Peyer's patch (tissue), 4 donors: Measurements from ENCODE around the gene LIMS2. TPM values are rescaled to one million over a fixed set of nuclear protein-coding genes. Genes with fewer than 3 reads are reported as not detected.
A peak's percentile ranks its signal among the peaks of the same experiment; 100 is the strongest.

Experiments
- DNase-seq, 3 donors: peaks; one replicate each; pipeline ENCODE4 v3.0.0-alpha.2; 2017 to 2019
- H3K27ac ChIP-seq, 4 donors: fragments of 200-600 bp; sonication (generic); one replicate each; pipeline ENCODE4 v1.5.1; 2016 to 2019
- H3K27me3 ChIP-seq, 2 donors: fragments of 200-600 bp; sonication (generic); one replicate each; pipeline ENCODE4 v1.5.1; 2019
- H3K36me3 ChIP-seq, 3 donors: fragments of 200-600 bp; sonication (generic); one replicate each; pipeline ENCODE4 v1.5.1; 2016 to 2019
- H3K4me1 ChIP-seq, 4 donors: fragments of 200-600 bp; sonication (generic); one replicate each; pipeline ENCODE4 v1.5.1; 2016 to 2019
- H3K4me3 ChIP-seq, 4 donors: fragments of 200-600 bp; sonication (generic); 1 replicate in 3 of 4; 2 replicates in 1 of 4; pipeline ENCODE4 v1.5.1; 2016 to 2019; ENCODE audit warnings: mild to moderate bottlenecking in 1 of 4
- H3K9me3 ChIP-seq, 4 donors: fragments of 200-600 bp; sonication (generic); one replicate each; pipeline ENCODE4 v1.5.1; 2016 to 2019; ENCODE audit warnings: mild to moderate bottlenecking in 1 of 4
- POLR2A ChIP-seq, 2 donors: fragments of 450-650 bp; IDR thresholded peaks; one replicate each; pipeline ENCODE4 v1.5.1; 2017; ENCODE audit warnings: antibody characterized with exemption in 2 of 2, mild to moderate bottlenecking in 2 of 2, moderate library complexity in 2 of 2
- total RNA-seq, 4 donors: library from RNA; depleted of rRNA; stranded (reverse); fragments of >200 nt; gene quantifications; one replicate each; pipeline ENCODE4 v1.1.0, GENCODE V29; 2016
- TF ChIP-seq, protein P1 (sequence below), 6 experiments: fragments of 450-650 bp in 4 of 6; fragments of 200-600 bp in 2 of 6; sonication (generic) in 1 of 6; IDR thresholded peaks; one replicate each; pipeline ENCODE4 v1.5.1; 2017 to 2019; ENCODE audit warnings: antibody characterized with exemption in 6 of 6, mild to moderate bottlenecking in 3 of 6, moderate library complexity in 1 of 6

LIMS2 gene
- total RNA-seq, 4 donors from 2014 or later: 7.7 to 95.7 (median 21.9) TPM

DNA sequence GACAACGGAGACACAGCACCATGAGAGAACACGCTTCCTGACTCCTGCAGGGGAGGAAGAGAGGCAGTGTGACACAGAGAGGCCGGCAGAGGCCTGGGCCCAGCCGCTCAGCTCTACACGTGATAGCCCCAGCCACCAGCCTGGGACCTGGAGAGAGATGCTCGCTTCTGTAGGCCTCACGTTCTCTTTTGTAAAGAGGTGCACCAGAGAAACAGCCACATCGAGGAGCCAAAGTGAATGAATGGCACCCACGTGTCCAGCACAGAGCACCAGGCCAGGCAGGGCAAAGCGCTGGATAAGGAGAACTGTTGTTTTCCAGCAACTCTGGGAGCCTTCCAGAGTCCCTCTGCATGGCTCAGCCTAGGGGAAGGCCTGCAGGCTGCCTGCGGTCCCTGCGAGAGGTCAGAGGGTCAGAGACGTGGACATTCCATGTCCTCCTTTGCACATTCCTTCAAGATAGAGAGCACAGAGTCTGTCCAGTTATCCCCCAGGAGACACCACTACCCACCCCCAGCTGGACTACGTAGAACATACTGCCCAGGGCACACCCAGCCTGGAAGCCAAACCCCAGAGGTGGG lies 14.2 kb downstream of the LIMS2 start:
- TF ChIP-seq, protein P1, sequence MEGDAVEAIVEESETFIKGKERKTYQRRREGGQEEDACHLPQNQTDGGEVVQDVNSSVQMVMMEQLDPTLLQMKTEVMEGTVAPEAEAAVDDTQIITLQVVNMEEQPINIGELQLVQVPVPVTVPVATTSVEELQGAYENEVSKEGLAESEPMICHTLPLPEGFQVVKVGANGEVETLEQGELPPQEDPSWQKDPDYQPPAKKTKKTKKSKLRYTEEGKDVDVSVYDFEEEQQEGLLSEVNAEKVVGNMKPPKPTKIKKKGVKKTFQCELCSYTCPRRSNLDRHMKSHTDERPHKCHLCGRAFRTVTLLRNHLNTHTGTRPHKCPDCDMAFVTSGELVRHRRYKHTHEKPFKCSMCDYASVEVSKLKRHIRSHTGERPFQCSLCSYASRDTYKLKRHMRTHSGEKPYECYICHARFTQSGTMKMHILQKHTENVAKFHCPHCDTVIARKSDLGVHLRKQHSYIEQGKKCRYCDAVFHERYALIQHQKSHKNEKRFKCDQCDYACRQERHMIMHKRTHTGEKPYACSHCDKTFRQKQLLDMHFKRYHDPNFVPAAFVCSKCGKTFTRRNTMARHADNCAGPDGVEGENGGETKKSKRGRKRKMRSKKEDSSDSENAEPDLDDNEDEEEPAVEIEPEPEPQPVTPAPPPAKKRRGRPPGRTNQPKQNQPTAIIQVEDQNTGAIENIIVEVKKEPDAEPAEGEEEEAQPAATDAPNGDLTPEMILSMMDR (IDR thresholded peaks at IDR 0.05): no peak
- no peak for TF ChIP-seq POLR2A (IDR thresholded peaks at IDR 0.05)
- H3K9me3 ChIP-seq: no peaks in the 10 kb centered on the region
- no peaks in the 10 kb centered on the region for H3K36me3 ChIP-seq
- DNase-seq: peak in 1 of 3 donors; percentile 34
- peak overlapping the region in 3 of 4 donors; percentile 4 to 85 (median 55) for H3K27ac ChIP-seq
- H3K4me1 ChIP-seq: peaks cover 0 to 30% (median 0%) of the 10 kb centered on the region in 4 donors
- no peak overlapping the region for H3K4me3 ChIP-seq
- H3K27me3 ChIP-seq: no peaks in the 10 kb centered on the region

DNA sequence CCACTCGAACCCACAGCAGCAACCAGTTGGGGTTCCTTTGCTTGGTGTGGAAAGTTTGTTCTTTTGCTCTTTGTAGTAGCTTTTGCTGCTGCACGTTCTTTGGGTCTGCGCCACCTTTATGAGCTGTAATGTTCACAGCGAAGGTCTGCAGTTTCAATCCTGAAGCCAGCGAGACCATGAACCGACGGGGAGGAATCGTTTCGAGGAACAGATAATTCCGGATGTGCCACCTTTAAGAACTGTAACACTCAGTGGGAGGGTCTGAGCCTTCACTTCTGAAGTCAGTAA lies 15.1 kb downstream of the LIMS2 start:
- Histone ChIP-seq H3K9me3 (no peaks in the 10 kb centered on the region), H3K4me3 (no peak overlapping the region), H3K27ac (peak overlapping the region in 2 of 4 donors; percentile 55 to 85), H3K27me3 (no peaks in the 10 kb centered on the region), H3K36me3 (no peaks in the 10 kb centered on the region), H3K4me1 (peaks cover 0 to 30% (median 0%) of the 10 kb centered on the region in 4 donors)
- no peak for DNase-seq
- TF ChIP-seq, protein P1 (IDR thresholded peaks at IDR 0.05): no peak

DNA sequence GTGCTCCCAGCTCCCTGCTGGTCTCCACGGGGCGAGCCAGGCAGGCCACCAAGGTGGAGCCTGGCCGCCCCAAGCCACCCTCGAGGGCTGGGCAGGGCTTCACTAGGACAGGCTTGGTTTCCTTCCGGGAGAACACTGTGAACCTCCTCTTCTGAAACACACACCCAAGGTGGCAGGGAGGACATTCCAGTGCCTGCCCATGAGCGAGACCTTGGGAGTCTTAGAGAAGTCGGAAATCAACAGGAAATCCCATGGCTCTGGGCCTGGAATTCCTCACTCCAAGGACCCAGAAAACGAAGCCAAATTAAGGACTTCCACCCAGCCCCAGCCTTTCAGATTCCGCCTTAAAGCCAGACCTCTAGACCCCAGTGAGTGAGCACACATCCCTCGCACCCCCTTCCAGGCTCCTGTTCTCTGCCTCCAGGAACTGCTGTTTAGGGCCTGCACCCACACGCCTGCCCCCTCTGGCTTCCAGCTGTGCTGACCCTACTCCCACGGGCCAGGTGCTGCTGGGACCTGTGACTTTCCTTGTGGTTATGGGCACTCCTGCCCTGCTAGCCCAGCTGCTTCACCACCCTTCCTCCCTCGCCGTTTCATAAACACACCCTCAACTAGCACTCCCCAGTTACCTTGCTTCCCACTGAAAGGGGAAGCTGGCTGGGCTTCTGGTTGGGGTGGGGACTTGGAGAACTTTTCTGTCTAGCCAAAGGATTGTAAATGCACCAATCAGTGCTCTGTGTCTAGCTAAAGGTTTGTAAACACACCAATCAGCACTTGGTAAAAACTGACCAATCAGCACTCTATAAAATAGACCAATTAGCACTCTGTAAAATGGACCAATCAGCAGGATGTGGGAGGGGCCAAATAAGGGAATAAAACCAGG lies 15.7 kb downstream of the LIMS2 start:
- Histone ChIP-seq H3K27ac (peak overlapping the region in 2 of 4 donors; percentile 55 to 85), H3K27me3 (no peaks in the 10 kb centered on the region), H3K4me1 (peaks cover 0 to 30% (median 0%) of the 10 kb centered on the region in 4 donors), H3K4me3 (no peak overlapping the region), H3K9me3 (no peaks in the 10 kb centered on the region), H3K36me3 (peaks cover 0 to 1% (median 0%) of the 10 kb centered on the region in 3 donors)
- DNase-seq: peak in 1 of 3 donors; percentile 40
- TF ChIP-seq, protein P1 (IDR thresholded peaks at IDR 0.05): no peak
- TF ChIP-seq POLR2A (IDR thresholded peaks at IDR 0.05): no peak

DNA sequence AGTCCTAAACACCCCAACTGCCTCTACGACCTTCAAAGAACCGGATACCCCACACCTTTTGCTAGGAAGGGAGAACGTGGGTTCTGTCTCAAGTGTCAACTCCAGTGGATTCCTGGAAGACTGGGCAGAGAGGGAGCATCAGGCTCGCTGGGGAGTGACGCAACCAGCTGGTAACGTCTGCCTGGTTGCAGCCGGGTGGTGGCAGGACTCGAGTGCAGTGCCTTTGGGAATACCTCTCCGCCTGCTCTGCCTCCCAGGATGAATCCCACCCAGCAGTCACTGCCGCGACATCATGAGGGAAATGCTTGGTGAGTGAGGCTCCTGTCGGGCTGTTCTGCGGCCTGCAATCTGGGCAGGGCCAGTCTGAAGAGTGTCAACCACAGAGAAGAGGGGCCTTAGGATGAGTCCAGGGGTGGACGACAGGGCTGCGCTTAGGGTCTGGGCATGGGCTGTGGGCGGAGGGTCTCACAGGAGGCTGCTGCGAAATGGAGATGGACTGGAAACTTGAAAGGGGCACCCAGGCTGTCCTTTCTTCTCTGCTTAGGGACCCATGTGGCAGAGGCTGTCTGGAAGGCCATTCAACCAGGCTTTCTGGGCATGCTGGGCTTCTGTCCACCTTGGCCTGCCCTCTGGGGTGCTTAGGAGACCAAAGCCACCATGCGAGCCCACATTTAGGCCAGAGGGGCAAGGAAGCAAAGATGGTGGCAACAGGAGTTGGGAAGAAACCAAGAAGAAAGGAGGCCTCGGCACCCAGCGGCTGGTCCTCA lies 16.5 kb downstream of the LIMS2 start:
- H3K27ac ChIP-seq: peak overlapping the region in 3 of 4 donors; percentile 32 to 85 (median 55)
- peak in 1 of 3 donors; percentile 30 for DNase-seq

DNA sequence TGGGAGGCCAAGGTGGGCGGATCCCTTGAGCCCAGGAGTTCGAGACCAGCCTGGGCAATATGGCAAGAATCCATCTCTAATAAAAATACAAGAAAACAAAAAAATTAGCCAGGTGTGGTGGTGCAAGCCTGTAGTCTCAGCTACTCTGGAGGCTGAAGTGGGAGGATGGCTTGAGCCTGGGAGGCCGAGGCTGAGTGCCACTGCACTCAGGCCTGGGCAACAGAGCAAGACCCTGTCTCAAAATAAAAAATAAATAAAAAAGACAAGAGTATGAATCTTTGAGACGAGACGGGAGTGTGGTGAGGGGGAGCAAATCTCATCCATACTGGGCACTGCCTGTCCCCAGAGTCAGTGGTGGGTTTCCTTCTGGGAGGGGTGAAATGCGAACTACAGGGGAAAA lies 17.2 kb downstream of the LIMS2 start:
- Histone ChIP-seq H3K27me3 (no peaks in the 10 kb centered on the region), H3K9me3 (no peaks in the 10 kb centered on the region), H3K4me1 (peaks cover 0 to 27% (median 0%) of the 10 kb centered on the region in 4 donors), H3K4me3 (no peak overlapping the region), H3K27ac (peak overlapping the region in 2 of 4 donors; percentile 55 to 85), H3K36me3 (peaks cover 0 to 7% (median 0%) of the 10 kb centered on the region in 3 donors)
- DNase-seq: peak in 1 of 3 donors; percentile 3
- TF ChIP-seq, protein P1 (IDR thresholded peaks at IDR 0.05): no peak
- no peak for TF ChIP-seq POLR2A (IDR thresholded peaks at IDR 0.05)

More for the DNA sequence above, 16.5 kb downstream of the LIMS2 start:
- H3K27me3 ChIP-seq: no peaks in the 10 kb centered on the region
- H3K4me1 ChIP-seq: peaks cover 0 to 26% (median 0%) of the 10 kb centered on the region in 4 donors
- no peak overlapping the region for H3K4me3 ChIP-seq
- H3K36me3 ChIP-seq: peaks cover 0 to 7% (median 0%) of the 10 kb centered on the region in 3 donors
- H3K9me3 ChIP-seq: no peaks in the 10 kb centered on the region
- TF ChIP-seq POLR2A (IDR thresholded peaks at IDR 0.05): no peak
- TF ChIP-seq, protein P1 (IDR thresholded peaks at IDR 0.05): no peak
